Endothelial cell of umbilical vein (primary cell): ENCODE data around the gene WDR7. TPM values are rescaled to one million over a fixed set of nuclear protein-coding genes. Genes with fewer than 3 reads are reported as not detected.

Experiments
- BruUV-seq: library from RNA; stranded (reverse); fragments of 400-500 nt; replicated peaks from 2 replicates; lab custom pipeline; 2021; lab: Mats Ljungman, UMichigan
- CTCF ChIA-PET: fragments of 300-600, 350-600 bp; sonication (Branson Sonifier 250); formaldehyde crosslinking; loops from one replicate; lab custom pipeline; 2021; ENCODE audit warnings: antibody characterized with exemption, inconsistent platforms; lab: Charles Lee
- POLR2A ChIA-PET: fragments of 300-600, 350-600 bp; sonication (Branson Sonifier 250); formaldehyde crosslinking; loops from one replicate; lab custom pipeline; 2021; ENCODE audit warnings: antibody characterized with exemption, inconsistent platforms; lab: Charles Lee
- DNase-seq: peaks from one replicate; pipeline ENCODE4 v3.0.0-alpha.2; 2011; ENCODE audit warnings: low read depth, low spot score
- FAIRE-seq: peaks from 2 replicates; lab custom pipeline; 2011; peaks lifted over from hg19 to GRCh38; lab: Jason Lieb, UNC
- H2AFZ ChIP-seq: 2 replicates; pipeline ENCODE4 v1.6.0; 2012; ENCODE audit warnings: low read depth, low read length, control low read depth, inconsistent platforms
- H3K27ac ChIP-seq: 2 replicates; pipeline ENCODE4 v1.5.1; 2011; ENCODE audit warnings: low read depth, mild to moderate bottlenecking, control low read depth, low read length, moderate library complexity; ENCODE audit not compliant: insufficient read depth
- H3K27me3 ChIP-seq, 2 experiments: 2 replicates each; pipeline versions ENCODE4 v1.6.0 to v1.6.1; 2011; ENCODE audit warnings: low read length in 2 of 2, mixed read lengths in 1 of 2; ENCODE audit not compliant: control insufficient read depth in 2 of 2, insufficient read depth in 2 of 2
- H3K36me3 ChIP-seq, 2 experiments: 2 replicates in 1 of 2; 3 replicates in 1 of 2; pipeline ENCODE4 v1.5.1; 2011; ENCODE audit warnings: low read length in 2 of 2, mild to moderate bottlenecking in 1 of 2, moderate library complexity in 1 of 2; ENCODE audit not compliant: control insufficient read depth in 2 of 2, insufficient read depth in 2 of 2; ENCODE audit errors: extremely low read depth in 1 of 2
- H3K4me1 ChIP-seq: 3 replicates; pipeline ENCODE4 v1.5.1; 2011; ENCODE audit warnings: mild to moderate bottlenecking, low read length; ENCODE audit not compliant: control insufficient read depth, insufficient read depth; ENCODE audit errors: extremely low read depth
- H3K4me2 ChIP-seq: 2 replicates; pipeline ENCODE4 v1.6.1; 2011; ENCODE audit warnings: low read length, control low read depth, mixed read lengths; ENCODE audit not compliant: insufficient read depth
- H3K4me3 ChIP-seq, 3 experiments: fragments of 200-600 bp in 1 of 3; sonication (generic), shearing (Covaris generic) in 1 of 3; replicated peaks in 1 of 3; 2 replicates each; pipeline ENCODE4 v1.5.1; 2011 to 2016; ENCODE audit warnings: control low read depth in 3 of 3, low read length in 3 of 3, mild to moderate bottlenecking in 2 of 3, inconsistent platforms in 1 of 3, low read depth in 1 of 3, moderate library complexity in 1 of 3; ENCODE audit not compliant: insufficient read depth in 1 of 3
- H3K79me2 ChIP-seq: 2 replicates; pipeline ENCODE4 v1.6.0; 2012; ENCODE audit warnings: low read length, inconsistent platforms; ENCODE audit not compliant: control insufficient read depth, insufficient read depth
- H3K9ac ChIP-seq: replicated peaks from 2 replicates; pipeline ENCODE3; 2011; ENCODE audit warnings: low read length, control low read depth; ENCODE audit not compliant: insufficient read depth; ENCODE audit errors: extremely low read depth
- H3K9me1 ChIP-seq: replicated peaks from 3 replicates; pipeline ENCODE4 v1.6.0; 2011; ENCODE audit warnings: mild to moderate bottlenecking, low read length; ENCODE audit not compliant: control insufficient read depth, insufficient read depth; ENCODE audit errors: extremely low read depth
- H3K9me3 ChIP-seq: replicated peaks from 2 replicates; pipeline ENCODE4 v1.5.1; 2012; ENCODE audit warnings: low read length, inconsistent platforms; ENCODE audit not compliant: control insufficient read depth, insufficient read depth
- H4K20me1 ChIP-seq: replicated peaks from 2 replicates; pipeline ENCODE3; 2011; ENCODE audit warnings: mild to moderate bottlenecking, low read length; ENCODE audit not compliant: control insufficient read depth, insufficient read depth; ENCODE audit errors: extremely low read depth
- EZH2 ChIP-seq: IDR thresholded peaks from 2 replicates; pipeline ENCODE4 v1.6.1; 2012; ENCODE audit warnings: borderline replicate concordance, low read depth, mild to moderate bottlenecking, moderate library complexity, low read length, inconsistent platforms; ENCODE audit not compliant: severe bottlenecking
- FOS ChIP-seq: IDR thresholded peaks from 2 replicates; pipeline ENCODE4 v1.6.1; 2011; ENCODE audit warnings: mild to moderate bottlenecking, low read length, moderate library complexity, borderline replicate concordance; ENCODE audit not compliant: insufficient read depth
- GATA2 ChIP-seq: IDR thresholded peaks from 2 replicates; pipeline ENCODE4 v1.7.0; 2011; ENCODE audit warnings: low read depth, mild to moderate bottlenecking, moderate library complexity, mixed read lengths, low read length; ENCODE audit not compliant: insufficient read length, insufficient read depth
- JUN ChIP-seq: IDR thresholded peaks from 2 replicates; pipeline ENCODE4 v1.6.1; 2011; ENCODE audit warnings: borderline replicate concordance, low read depth; ENCODE audit not compliant: insufficient read length, insufficient read depth
- MYC ChIP-seq: IDR thresholded peaks from one replicate; pipeline ENCODE4 v1.6.1; 2011; ENCODE audit warnings: mild to moderate bottlenecking, low read depth, low read length
- POLR2A ChIP-seq: IDR thresholded peaks from 2 replicates; pipeline ENCODE4 v1.6.1; 2012; ENCODE audit warnings: low read depth, mild to moderate bottlenecking, control low read depth, low read length
- POLR2AphosphoS5 ChIP-seq: IDR thresholded peaks from 2 replicates; pipeline ENCODE4 v1.6.1; 2012; ENCODE audit warnings: low read depth, mild to moderate bottlenecking, control low read depth, low read length, moderate library complexity; ENCODE audit not compliant: insufficient read depth
- dilution Hi-C: fragments of 300-500 bp; cut with MboI; formaldehyde crosslinking; loops from one replicate; pipeline ENCODE4 v1.15.0; 2019; ENCODE audit warnings: low sequenced_read_pairs; ENCODE audit not compliant: extremely low pct_ligation_motif_present
- intact Hi-C: fragments of 100-400 bp; cut with micrococcal nuclease; formaldehyde crosslinking; loops from one replicate; pipeline ENCODE4 v1.10.0; 2022
- polyA plus RNA-seq, 4 experiments: library from polyadenylated mRNA; depleted of rRNA in 3 of 4; stranded (reverse) in 3 of 4; unstranded in 1 of 4; fragments of >200 nt; gene quantifications; 2 replicates each; pipeline versions ENCODE4 v1.2.1 to v1.2.3, GENCODE V29; 2011 to 2012; ENCODE audit warnings: missing spikeins in 1 of 4
- total RNA-seq: library from RNA; stranded (reverse); gene quantifications from 2 replicates; pipeline ENCODE4 v1.2.3, GENCODE V29; 2021
- TF ChIP-seq, protein P1 (sequence below): IDR thresholded peaks from 2 replicates; pipeline ENCODE4 v1.6.1; 2011; ENCODE audit not compliant: insufficient read depth, insufficient read length

Gene WDR7
- total and polyA plus RNA-seq, 2 donors (not counting 3 experiments of a cell fraction or from before 2014, with no cell fraction given): 5.9 to 19.0 TPM

DNA sequence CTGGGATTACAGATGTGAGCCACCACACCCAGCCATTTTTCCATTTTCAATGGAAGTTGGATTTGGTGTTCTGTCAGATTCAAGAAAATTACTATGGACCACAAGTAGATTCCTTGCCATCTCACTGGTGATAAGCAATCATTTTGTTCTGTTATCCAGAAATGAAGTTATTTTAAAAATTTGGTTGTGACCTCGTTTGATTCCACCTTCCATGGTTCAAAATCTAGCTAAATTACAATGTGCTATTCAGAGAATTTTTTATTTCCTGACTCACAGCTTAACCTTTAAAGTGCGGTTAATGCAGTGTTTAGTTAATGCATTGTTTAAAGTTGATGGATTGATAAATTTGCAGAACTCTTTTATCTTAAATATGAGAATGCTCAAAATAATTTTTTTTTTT lies 252.5 kb downstream of the WDR7 start:
- no peak overlapping the region for H3K4me2 ChIP-seq
- FAIRE-seq (no peak), DNase-seq (no peak)
- no peaks in the 10 kb centered on the region for H3K27me3 ChIP-seq
- CTCF ChIA-PET: interaction anchor here (1.7 to 1.9 kb wide), 2 partner anchors 12 to 35 kb away, joined by 5 to 7 read pairs; no protein-coding TSS in a partner anchor
- H4K20me1 ChIP-seq: no peaks in the 10 kb centered on the region
- intact Hi-C loops (no loop called here), dilution Hi-C loops (no loop called here)
- no peak overlapping the region for H2AFZ ChIP-seq
- TF ChIP-seq FOS (no peak), JUN (no peak), MYC (no peak)
- no peak overlapping the region for H3K27ac ChIP-seq
- no peak overlapping the region for H3K4me3 ChIP-seq
- no peaks in the 10 kb centered on the region for H3K36me3 ChIP-seq
- H3K79me2 ChIP-seq: no peaks in the 10 kb centered on the region
- no TSS peak for BruUV-seq
- no peaks in the 10 kb centered on the region for H3K9me1 ChIP-seq
- POLR2A ChIA-PET: no interaction called here
- no peaks in the 10 kb centered on the region for H3K4me1 ChIP-seq
- H3K9ac ChIP-seq: no peak overlapping the region
- H3K9me3 ChIP-seq: no peaks in the 10 kb centered on the region

DNA sequence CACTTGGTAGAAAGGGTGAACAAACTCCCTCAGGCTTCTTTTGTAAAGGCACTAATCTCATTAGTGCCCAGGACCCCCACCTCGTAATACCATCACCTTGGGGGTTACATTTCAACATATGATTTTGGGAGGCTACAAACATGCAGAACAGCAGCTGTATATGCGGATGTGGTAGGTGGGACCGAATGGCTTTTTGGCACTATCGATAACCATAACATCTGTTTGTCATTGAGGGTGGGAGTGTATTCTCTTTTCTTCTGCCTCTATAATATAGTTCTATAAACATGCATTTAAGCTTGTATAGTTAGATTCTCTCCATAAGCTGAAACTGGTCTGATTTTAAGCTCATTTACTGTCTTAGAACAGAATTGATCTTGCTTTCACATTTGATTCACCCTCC lies 256.6 kb downstream of the WDR7 start:
- Histone ChIP-seq H3K4me2 (no peak overlapping the region), H2AFZ (no peak overlapping the region), H3K27ac (no peak overlapping the region), H3K36me3 (no peaks in the 10 kb centered on the region), H3K4me1 (no peaks in the 10 kb centered on the region), H3K9me3 (no peaks in the 10 kb centered on the region), H3K4me3 (no peak overlapping the region), H3K9me1 (no peaks in the 10 kb centered on the region), H3K27me3 (no peaks in the 10 kb centered on the region), H4K20me1 (no peaks in the 10 kb centered on the region), H3K79me2 (no peaks in the 10 kb centered on the region), H3K9ac (no peak overlapping the region)
- dilution Hi-C loops (no loop called here), intact Hi-C loops (no loop called here)
- CTCF ChIA-PET: interaction anchor here (0.9 to 1.1 kb wide), 2 partner anchors 11 to 34 kb away, joined by 3 read pairs; no protein-coding TSS in a partner anchor
- BruUV-seq: no TSS peak
- DNase-seq (no peak), FAIRE-seq (no peak)
- POLR2A ChIA-PET: no interaction called here
- TF ChIP-seq MYC (no peak), FOS (no peak), GATA2 (no peak), POLR2AphosphoS5 (no peak), POLR2A (no peak), JUN (no peak), EZH2 (no peak)
- TF ChIP-seq, protein P1, sequence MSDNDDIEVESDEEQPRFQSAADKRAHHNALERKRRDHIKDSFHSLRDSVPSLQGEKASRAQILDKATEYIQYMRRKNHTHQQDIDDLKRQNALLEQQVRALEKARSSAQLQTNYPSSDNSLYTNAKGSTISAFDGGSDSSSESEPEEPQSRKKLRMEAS: no peak
